Peyer's patch (tissue), 4 donors: ENCODE results near the gene PLEKHA7.

Experiments used
- POLR2A ChIP-seq, 2 donors: fragments of 450-650 bp; IDR thresholded peaks; one replicate each; pipeline ENCODE4 v1.5.1; 2017; ENCODE audit warnings: antibody characterized with exemption in 2 of 2, mild to moderate bottlenecking in 2 of 2, moderate library complexity in 2 of 2
- TF ChIP-seq, protein P1 (sequence below), 6 experiments: fragments of 450-650 bp in 4 of 6; fragments of 200-600 bp in 2 of 6; sonication (generic) in 1 of 6; IDR thresholded peaks; one replicate each; pipeline ENCODE4 v1.5.1; 2017 to 2019; ENCODE audit warnings: antibody characterized with exemption in 6 of 6, mild to moderate bottlenecking in 3 of 6, moderate library complexity in 1 of 6

DNA sequence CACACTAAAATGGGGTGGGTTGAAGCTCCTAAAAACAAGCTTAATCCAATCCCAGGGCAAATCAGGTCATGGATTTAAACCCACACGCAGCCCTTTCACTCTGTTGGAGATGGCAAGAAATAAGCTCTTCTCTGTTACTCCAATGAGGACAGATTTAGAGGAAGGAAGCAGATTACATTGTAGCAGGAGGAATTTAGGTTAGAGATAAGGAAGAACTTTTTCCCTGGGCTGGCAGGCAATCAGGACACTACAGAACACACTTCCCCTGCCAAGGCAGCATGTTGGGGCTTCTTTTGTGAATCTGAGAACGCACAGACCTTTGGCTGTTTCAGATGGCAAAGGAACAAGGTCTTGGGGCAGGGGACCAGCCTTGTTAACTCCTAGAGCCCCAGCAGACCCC is 229.5 kb downstream of the PLEKHA7 start:
- TF ChIP-seq, protein P1, sequence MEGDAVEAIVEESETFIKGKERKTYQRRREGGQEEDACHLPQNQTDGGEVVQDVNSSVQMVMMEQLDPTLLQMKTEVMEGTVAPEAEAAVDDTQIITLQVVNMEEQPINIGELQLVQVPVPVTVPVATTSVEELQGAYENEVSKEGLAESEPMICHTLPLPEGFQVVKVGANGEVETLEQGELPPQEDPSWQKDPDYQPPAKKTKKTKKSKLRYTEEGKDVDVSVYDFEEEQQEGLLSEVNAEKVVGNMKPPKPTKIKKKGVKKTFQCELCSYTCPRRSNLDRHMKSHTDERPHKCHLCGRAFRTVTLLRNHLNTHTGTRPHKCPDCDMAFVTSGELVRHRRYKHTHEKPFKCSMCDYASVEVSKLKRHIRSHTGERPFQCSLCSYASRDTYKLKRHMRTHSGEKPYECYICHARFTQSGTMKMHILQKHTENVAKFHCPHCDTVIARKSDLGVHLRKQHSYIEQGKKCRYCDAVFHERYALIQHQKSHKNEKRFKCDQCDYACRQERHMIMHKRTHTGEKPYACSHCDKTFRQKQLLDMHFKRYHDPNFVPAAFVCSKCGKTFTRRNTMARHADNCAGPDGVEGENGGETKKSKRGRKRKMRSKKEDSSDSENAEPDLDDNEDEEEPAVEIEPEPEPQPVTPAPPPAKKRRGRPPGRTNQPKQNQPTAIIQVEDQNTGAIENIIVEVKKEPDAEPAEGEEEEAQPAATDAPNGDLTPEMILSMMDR (IDR thresholded peaks at IDR 0.05): no peak
- TF ChIP-seq POLR2A (IDR thresholded peaks at IDR 0.05): no peak
